Stimulated activated CD8-positive, alpha-beta memory T cell treated with anti-CD3 and anti-CD28 coated beads, Interleukin-15, amount 100 ng/mL, for 4 hours (primary cell): Measurements from ENCODE around the gene ARPIN.
"Not testable (repeated sequence)": the region's sequence is repeated elsewhere in the genome, so short reads cannot be mapped to it uniquely, and the experiment has no call there.

Experiments
- DNase-seq, 2 donors: peaks; one replicate each; pipeline ENCODE4 v3.0.0-alpha.2; 2020; ENCODE audit warnings: low read depth in 2 of 2

ARPIN gene

GRCh38 chr15:89910891-89911626 is 1.7 kb downstream of the ARPIN start:
- no peak for DNase-seq

- no peak for DNase-seq
Measured at GRCh38 chr15:89909611-89910010, 3.1 kb downstream of the ARPIN start.

GRCh38 chr15:89908226-89908625 is 4.5 kb downstream of the ARPIN start:
- DNase-seq: no peak

GRCh38 chr15:89907289-89907688 is 5.5 kb downstream of the ARPIN start:
- no peak for DNase-seq

GRCh38 chr15:89905846-89906378 is 6.8 kb downstream of the ARPIN start:
- DNase-seq: no peak

- no peak for DNase-seq
Measured at GRCh38 chr15:89904519-89904918, 8.2 kb downstream of the ARPIN start.

GRCh38 chr15:89903858-89904130 is 9.0 kb downstream of the ARPIN start:
- no peak for DNase-seq

- no peak for DNase-seq
Measured at GRCh38 chr15:89903015-89903857, 9.5 kb downstream of the ARPIN start.

GRCh38 chr15:89900849-89901248 is 11.9 kb downstream of the ARPIN start:
- DNase-seq: no peak

- DNase-seq: no peak
Measured at GRCh38 chr15:89899951-89900567, 12.7 kb downstream of the ARPIN start.

- no peak for DNase-seq
Measured at GRCh38 chr15:89899295-89899945, 13.3 kb downstream of the ARPIN start.

- DNase-seq: no peak
Measured at GRCh38 chr15:89898614-89899294, 14.0 kb downstream of the ARPIN start.

- DNase-seq: no peak
Measured at GRCh38 chr15:89898146-89898545, 14.6 kb downstream of the ARPIN start.

- peak; percentile 70 to 78 for DNase-seq
Measured at GRCh38 chr15:89893696-89894447, 18.9 kb downstream of the ARPIN start, which contains the start of gene AP3S2. Gene AP3S2, minus strand, starts transcription at chr15:89893994. Its CDS starts 45 bp downstream, at chr15:89893949.

- DNase-seq: no peak
Measured at GRCh38 chr15:89893027-89893426, 19.7 kb downstream of the ARPIN start.

GRCh38 chr15:89888214-89888804 is 24.4 kb downstream of the ARPIN start:
- no peak for DNase-seq

- DNase-seq: no peak
Measured at GRCh38 chr15:89885611-89886010, 27.1 kb downstream of the ARPIN start.

- DNase-seq: not testable (repeated sequence)
Measured at GRCh38 chr15:89885179-89885578, 27.6 kb downstream of the ARPIN start.

GRCh38 chr15:89883518-89883917 is 29.2 kb downstream of the ARPIN start:
- DNase-seq: no peak

- no peak for DNase-seq
Measured at GRCh38 chr15:89880727-89881126, 32.0 kb downstream of the ARPIN start.
